Body of pancreas (tissue), 4 donors: ENCODE data around the gene STYXL2.

Experiments used
- POLR2A ChIP-seq, 3 donors: fragments of 450-650 bp; IDR thresholded peaks; one replicate each; pipeline ENCODE4 v1.6.1; 2016; ENCODE audit warnings: antibody characterized with exemption in 3 of 3, mild to moderate bottlenecking in 2 of 3
- TF ChIP-seq, protein P1 (sequence below), 7 experiments: fragments of 450-650 bp in 4 of 7; fragments of 200-600 bp in 3 of 7; sonication (generic) in 3 of 7; IDR thresholded peaks; one replicate each; pipeline ENCODE4 v1.5.1; 2016 to 2019; ENCODE audit warnings: antibody characterized with exemption in 7 of 7

DNA sequence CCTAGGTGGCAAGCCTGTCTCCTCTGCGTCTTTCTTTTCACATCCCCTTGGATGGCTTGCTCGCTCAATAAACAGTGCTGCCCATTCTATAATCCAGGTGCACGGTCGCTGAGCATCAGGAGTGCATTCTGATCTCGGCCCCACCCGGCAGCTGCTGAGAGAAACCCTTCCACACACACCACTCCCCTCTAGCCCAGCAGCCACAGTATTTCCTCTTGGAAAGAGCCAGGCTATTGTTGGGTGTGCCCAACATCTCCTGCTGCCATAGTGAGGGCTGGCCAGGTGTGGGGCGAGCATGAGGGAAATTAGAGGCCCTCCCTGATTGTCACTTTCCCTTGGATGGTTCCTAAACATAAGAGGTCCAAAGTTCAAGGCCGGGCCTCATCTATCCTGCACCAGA lies 28.4 kb upstream of the STYXL2 start:
- TF ChIP-seq, protein P1, sequence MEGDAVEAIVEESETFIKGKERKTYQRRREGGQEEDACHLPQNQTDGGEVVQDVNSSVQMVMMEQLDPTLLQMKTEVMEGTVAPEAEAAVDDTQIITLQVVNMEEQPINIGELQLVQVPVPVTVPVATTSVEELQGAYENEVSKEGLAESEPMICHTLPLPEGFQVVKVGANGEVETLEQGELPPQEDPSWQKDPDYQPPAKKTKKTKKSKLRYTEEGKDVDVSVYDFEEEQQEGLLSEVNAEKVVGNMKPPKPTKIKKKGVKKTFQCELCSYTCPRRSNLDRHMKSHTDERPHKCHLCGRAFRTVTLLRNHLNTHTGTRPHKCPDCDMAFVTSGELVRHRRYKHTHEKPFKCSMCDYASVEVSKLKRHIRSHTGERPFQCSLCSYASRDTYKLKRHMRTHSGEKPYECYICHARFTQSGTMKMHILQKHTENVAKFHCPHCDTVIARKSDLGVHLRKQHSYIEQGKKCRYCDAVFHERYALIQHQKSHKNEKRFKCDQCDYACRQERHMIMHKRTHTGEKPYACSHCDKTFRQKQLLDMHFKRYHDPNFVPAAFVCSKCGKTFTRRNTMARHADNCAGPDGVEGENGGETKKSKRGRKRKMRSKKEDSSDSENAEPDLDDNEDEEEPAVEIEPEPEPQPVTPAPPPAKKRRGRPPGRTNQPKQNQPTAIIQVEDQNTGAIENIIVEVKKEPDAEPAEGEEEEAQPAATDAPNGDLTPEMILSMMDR (IDR thresholded peaks at IDR 0.05) = no peak
- no peak for TF ChIP-seq POLR2A (IDR thresholded peaks at IDR 0.05)
